SK-N-MC (cell line): ENCODE results near the gene DISC1.

Experiments used
- EZH2 ChIP-seq: fragments of 200-600 bp; sonication (generic); IDR thresholded peaks from one replicate; pipeline ENCODE4 v1.6.1; 2017; ENCODE audit warnings: antibody characterized with exemption
- FOXP2 ChIP-seq: optimal IDR thresholded peaks from 2 replicates; pipeline ENCODE3; 2011; ENCODE audit warnings: mild to moderate bottlenecking, moderate library complexity; ENCODE audit not compliant: insufficient read depth; ENCODE audit errors: extremely low read length, control extremely low read depth
- POLR2AphosphoS5 ChIP-seq: IDR thresholded peaks from 2 replicates; pipeline ENCODE4 v1.6.1; 2012; ENCODE audit warnings: mild to moderate bottlenecking, low read depth, low read length, borderline replicate concordance

- TF ChIP-seq POLR2AphosphoS5 (no peak), EZH2 (no peak), FOXP2 (no peak)
These were observed 40.5 kb downstream of the DISC1 start for GRCh38 chr1:231666937-231667608.
